H1 (cell line): ENCODE data around the gene WDR13. TPM values are rescaled to one million over a fixed set of nuclear protein-coding genes. Genes with fewer than 3 reads are reported as not detected.

Experiments used
- CTCF ChIA-PET: fragments of 300-600 bp; sonication (Branson Sonifier 250); formaldehyde crosslinking; loops from one replicate; lab custom pipeline; 2021; ENCODE audit not compliant: partially characterized antibody; lab: Charles Lee
- POLR2A ChIA-PET: fragments of 300-600 bp; sonication (Branson Sonifier 250); formaldehyde crosslinking; loops from one replicate; lab custom pipeline; 2021; ENCODE audit warnings: inconsistent platforms; ENCODE audit not compliant: partially characterized antibody; lab: Charles Lee
- DNase-seq, 2 experiments: peaks; one replicate each; pipeline versions ENCODE4 v3.0.0 to v3.0.0-alpha.2; 2010 to 2022; ENCODE audit warnings: low spot score in 2 of 2, low read depth in 1 of 2, mixed read lengths in 1 of 2
- FAIRE-seq: peaks from 2 replicates; lab custom pipeline; 2011; peaks lifted over from hg19 to GRCh38; lab: Jason Lieb, UNC
- H2AFZ ChIP-seq: 2 replicates; pipeline ENCODE4 v1.8.1; 2012; ENCODE audit warnings: low read length, inconsistent platforms
- H2AK5ac ChIP-seq: 2 replicates; pipeline ENCODE4 v1.6.1; 2013; ENCODE audit warnings: low read depth, low read length
- H2BK120ac ChIP-seq: replicated peaks from 2 replicates; pipeline ENCODE3; 2013; ENCODE audit warnings: low read depth, low read length, inconsistent platforms
- H2BK12ac ChIP-seq: 2 replicates; pipeline ENCODE4 v1.6.1; 2013; ENCODE audit warnings: low read depth, low read length
- H2BK15ac ChIP-seq: 2 replicates; pipeline ENCODE4 v1.6.1; 2013; ENCODE audit warnings: low read length
- H2BK20ac ChIP-seq: 2 replicates; pipeline ENCODE4 v1.6.1; 2013; ENCODE audit warnings: low read length
- H2BK5ac ChIP-seq: 2 replicates; pipeline ENCODE4 v1.6.1; 2013; ENCODE audit warnings: low read depth, low read length
- H3K14ac ChIP-seq: 2 replicates; pipeline ENCODE4 v1.6.1; 2013; ENCODE audit warnings: inconsistent platforms; ENCODE audit not compliant: insufficient read length
- H3K18ac ChIP-seq: 2 replicates; pipeline ENCODE4 v1.6.1; 2013; ENCODE audit warnings: low read length; ENCODE audit errors: extremely low read depth
- H3K23ac ChIP-seq: 2 replicates; pipeline ENCODE4 v1.6.1; 2013; ENCODE audit warnings: inconsistent platforms; ENCODE audit not compliant: insufficient read length
- H3K23me2 ChIP-seq: 2 replicates; pipeline ENCODE4 v1.6.1; 2013; ENCODE audit warnings: low read depth, low read length
- H3K27ac ChIP-seq: 2 replicates; pipeline ENCODE4 v1.6.1; 2011; ENCODE audit warnings: low read depth, low read length, inconsistent platforms
- H3K27me3 ChIP-seq, 4 experiments: replicated peaks in 1 of 4; 1 replicate in 1 of 4; 2 replicates in 3 of 4; pipeline versions ENCODE4 v1.6.1 to v1.8.1; 2011 to 2013; ENCODE audit warnings: low read length in 3 of 4, mild to moderate bottlenecking in 3 of 4, inconsistent platforms in 2 of 4, mixed read lengths in 2 of 4, moderate library complexity in 1 of 4; ENCODE audit not compliant: control insufficient read depth in 3 of 4, insufficient read depth in 3 of 4; ENCODE audit errors: extremely low read depth in 1 of 4
- H3K36me3 ChIP-seq, 4 experiments: 2 replicates each; pipeline versions ENCODE4 v1.6.1 to v1.8.1; 2011 to 2013; ENCODE audit warnings: mild to moderate bottlenecking in 4 of 4, low read length in 3 of 4, moderate library complexity in 2 of 4, control low read depth in 1 of 4, inconsistent platforms in 1 of 4; ENCODE audit not compliant: insufficient read depth in 4 of 4, control insufficient read depth in 2 of 4
- H3K4ac ChIP-seq: replicated peaks from 2 replicates; pipeline ENCODE3; 2013; ENCODE audit warnings: low read length, low read depth, mixed read lengths, inconsistent platforms; ENCODE audit not compliant: insufficient read length
- H3K4me1 ChIP-seq, 4 experiments: replicated peaks in 1 of 4; 1 replicate in 1 of 4; 2 replicates in 3 of 4; pipeline versions ENCODE4 v1.6.1 to v1.8.1; 2011 to 2013; ENCODE audit warnings: low read length in 3 of 4, inconsistent platforms in 2 of 4, mixed read lengths in 1 of 4; ENCODE audit not compliant: insufficient read depth in 4 of 4, control insufficient read depth in 3 of 4
- H3K4me2 ChIP-seq, 2 experiments: 2 replicates each; pipeline versions ENCODE4 v1.6.1 to v1.8.1; 2011 to 2013; ENCODE audit warnings: low read depth in 2 of 2, low read length in 2 of 2, control low read depth in 1 of 2, inconsistent platforms in 1 of 2, mild to moderate bottlenecking in 1 of 2; ENCODE audit not compliant: insufficient read depth in 1 of 2
- H3K4me3 ChIP-seq, 4 experiments: fragments of 200-600, 300-600 bp in 1 of 4; sonication (generic), shearing (Covaris generic), sonication (Bioruptor Twin) in 1 of 4; 2 replicates each; pipeline versions ENCODE4 v1.5.1 to v1.8.1; 2011 to 2016; ENCODE audit warnings: low read length in 4 of 4, low read depth in 3 of 4, control low read depth in 2 of 4, inconsistent platforms in 2 of 4, mild to moderate bottlenecking in 2 of 4, mixed read lengths in 1 of 4, moderate library complexity in 1 of 4; ENCODE audit not compliant: insufficient read depth in 2 of 4; ENCODE audit errors: extremely low read depth in 1 of 4
- H3K56ac ChIP-seq: replicated peaks from 2 replicates; pipeline ENCODE3; 2013; ENCODE audit warnings: low read depth, mild to moderate bottlenecking, mixed read lengths, low read length, inconsistent platforms; ENCODE audit not compliant: insufficient read length
- H3K79me1 ChIP-seq: 2 replicates; pipeline ENCODE4 v1.6.1; 2013; ENCODE audit warnings: low read depth, low read length, control low read depth
- H3K79me2 ChIP-seq, 2 experiments: 2 replicates each; pipeline versions ENCODE4 v1.6.1 to v1.8.1; 2012 to 2013; ENCODE audit warnings: low read length in 2 of 2, mild to moderate bottlenecking in 2 of 2, inconsistent platforms in 1 of 2; ENCODE audit not compliant: insufficient read depth in 2 of 2, control insufficient read depth in 1 of 2
- H3K9ac ChIP-seq, 4 experiments: replicated peaks in 1 of 4; 1 replicate in 1 of 4; 2 replicates in 3 of 4; pipeline versions ENCODE4 v1.6.1 to v1.8.1; 2011 to 2013; ENCODE audit warnings: low read depth in 3 of 4, low read length in 3 of 4, control low read depth in 2 of 4, mild to moderate bottlenecking in 2 of 4, moderate library complexity in 2 of 4, inconsistent platforms in 1 of 4; ENCODE audit errors: extremely low read depth in 1 of 4
- H3K9me3 ChIP-seq, 2 experiments: 2 replicates each; pipeline versions ENCODE4 v1.6.1 to v1.8.1; 2012 to 2013; ENCODE audit warnings: mild to moderate bottlenecking in 2 of 2, moderate library complexity in 2 of 2, control low read depth in 1 of 2, inconsistent platforms in 1 of 2, low read depth in 1 of 2, low read length in 1 of 2, mixed read lengths in 1 of 2; ENCODE audit not compliant: insufficient read depth in 2 of 2
- H4K20me1 ChIP-seq, 2 experiments: replicated peaks in 1 of 2; 2 replicates each; pipeline versions ENCODE3 to v1.8.1; 2011 to 2013; ENCODE audit warnings: inconsistent platforms in 2 of 2, low read length in 2 of 2, mild to moderate bottlenecking in 1 of 2; ENCODE audit not compliant: insufficient read depth in 2 of 2, control insufficient read depth in 1 of 2
- H4K5ac ChIP-seq: 2 replicates; pipeline ENCODE4 v1.6.1; 2013; ENCODE audit warnings: low read length, low read depth, mixed read lengths, inconsistent platforms; ENCODE audit not compliant: insufficient read length
- H4K8ac ChIP-seq: 2 replicates; pipeline ENCODE4 v1.8.0; 2013; ENCODE audit warnings: mild to moderate bottlenecking, moderate library complexity, low read length, inconsistent platforms; ENCODE audit not compliant: insufficient read depth; ENCODE audit errors: extremely low read depth
- H4K91ac ChIP-seq: replicated peaks from 2 replicates; pipeline ENCODE3; 2013; ENCODE audit warnings: low read length, mixed read lengths, inconsistent platforms; ENCODE audit not compliant: insufficient read length
- GABPA ChIP-seq: IDR thresholded peaks from 2 replicates; pipeline ENCODE4 v1.6.1; 2011; ENCODE audit warnings: mild to moderate bottlenecking, low read length, moderate library complexity, borderline replicate concordance; ENCODE audit not compliant: insufficient read depth
- POU5F1 ChIP-seq: IDR thresholded peaks from 2 replicates; pipeline ENCODE4 v1.6.1; 2011; ENCODE audit warnings: low read depth, mild to moderate bottlenecking, low read length, moderate library complexity
- RAD21 ChIP-seq, 2 experiments: IDR thresholded peaks in 1 of 2; conservative IDR thresholded peaks in 1 of 2; 2 replicates each; pipeline ENCODE4 v1.6.1; 2011; ENCODE audit warnings: low read depth in 2 of 2, low read length in 2 of 2, improper control_type of control experiment in 1 of 2, inconsistent platforms in 1 of 2, mild to moderate bottlenecking in 1 of 2, moderate library complexity in 1 of 2
- SIN3A ChIP-seq, 2 experiments: IDR thresholded peaks in 1 of 2; conservative IDR thresholded peaks in 1 of 2; 2 replicates each; pipeline ENCODE4 v1.6.1; 2011 to 2012; ENCODE audit warnings: low read length in 2 of 2, improper control_type of control experiment in 1 of 2, low read depth in 1 of 2, mild to moderate bottlenecking in 1 of 2
- WGBS, 2 experiments: shearing (Covaris generic) in 1 of 2; methylation state at CpG; one replicate each; pipeline versions ENCODE4 v1.1.6 to v1.1.7; 2013 to 2015; ENCODE audit warnings: low lambda C conversion rate in 2 of 2, mixed read lengths in 2 of 2, inconsistent platforms in 1 of 2, low coverage in 1 of 2, missing lambda C conversion rate in 1 of 2; ENCODE audit not compliant: insufficient replicate concordance in 2 of 2, insufficient coverage in 1 of 2, insufficient read length in 1 of 2; ENCODE audit errors: extremely low coverage in 1 of 2, missing lambda C conversion rate in 1 of 2; 5-methylcytosine and 5-hydroxymethylcytosine counted together
- polyA plus RNA-seq, 7 experiments: library from polyadenylated mRNA; depleted of rRNA in 3 of 7; stranded (reverse) in 5 of 7; unstranded in 2 of 7; fragments of >200 nt in 5 of 7; fragments of 200-250 nt in 2 of 7; gene quantifications; 1 replicate in 5 of 7; 2 replicates in 1 of 7; 4 replicates in 1 of 7; pipeline versions ENCODE4 v1.2.1 to v1.2.3, GENCODE V29; 2011 to 2013; ENCODE audit warnings: missing spikeins in 2 of 7, mixed read lengths in 2 of 7
- total RNA-seq: library from RNA; stranded (reverse); fragmentation: NEBNext Ultra II Directional; extraction: Animal tissue kit (Norgen Biotek cat#: 25700); gene quantifications from 2 replicates; pipeline ENCODE4 v1.2.1, GENCODE V29; 2021
- TF ChIP-seq, protein P1 (sequence below): IDR thresholded peaks from 2 replicates; pipeline ENCODE4 v1.6.1; 2012; ENCODE audit warnings: low read length, inconsistent platforms

The WDR13 gene
- total and polyA plus RNA-seq, 2 of the 8 experiments (the other 6 are each of a cell fraction or from before 2014, with no cell fraction given) = 19.4 to 46.3 TPM

DNA sequence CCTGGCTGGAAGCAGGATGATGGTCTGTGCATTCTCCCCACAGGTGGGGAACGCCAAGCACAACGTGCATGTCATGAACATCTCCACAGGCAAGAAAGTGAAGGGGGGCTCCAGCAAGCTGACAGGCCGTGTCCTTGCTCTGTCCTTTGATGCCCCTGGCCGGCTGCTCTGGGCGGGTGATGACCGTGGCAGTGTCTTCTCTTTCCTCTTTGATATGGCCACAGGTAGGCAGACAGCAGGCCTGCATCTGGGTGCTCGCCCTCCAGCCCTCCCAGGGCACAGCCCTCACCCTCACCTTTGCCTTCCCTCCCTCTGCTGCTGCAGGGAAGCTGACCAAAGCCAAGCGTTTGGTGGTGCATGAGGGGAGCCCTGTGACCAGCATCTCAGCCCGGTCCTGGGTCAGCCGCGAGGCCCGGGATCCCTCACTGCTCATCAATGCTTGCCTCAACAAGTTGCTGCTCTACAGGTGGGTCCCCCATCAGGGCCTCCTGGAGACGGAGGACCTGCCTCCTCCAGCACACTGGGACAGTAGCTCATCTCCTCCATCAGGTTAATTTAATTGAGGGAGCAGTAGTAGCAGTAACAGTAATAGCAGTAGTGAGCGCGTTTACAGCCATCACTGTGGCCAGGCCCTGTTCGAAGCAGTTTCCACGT, 4.6 kb downstream of the WDR13 start:
- no peaks in the 10 kb centered on the region for H4K20me1 ChIP-seq
- no peak overlapping the region for H3K4me2 ChIP-seq
- no peak overlapping the region for H3K14ac ChIP-seq
- no peak overlapping the region for H2BK15ac ChIP-seq
- peaks cover 0 to 8% (median 3%) of the 10 kb centered on the region in 4 experiments; a peak in 3 of 7 replicates for H3K4me1 ChIP-seq
- peaks cover 0 to 15% (median 3%) of the 10 kb centered on the region in 4 experiments; a peak in 4 of 8 replicates for H3K36me3 ChIP-seq
- peaks cover 2% of the 10 kb centered on the region; the same call in 1 of the 2 replicates for H3K23me2 ChIP-seq
- H3K79me2 ChIP-seq = no peaks in the 10 kb centered on the region
- DNase-seq (no peak), FAIRE-seq (no peak)
- no peaks in the 10 kb centered on the region for H3K79me1 ChIP-seq
- no peak overlapping the region for H3K4me3 ChIP-seq
- H3K9ac ChIP-seq = no peak overlapping the region
- H2BK20ac ChIP-seq = no peak overlapping the region
- no peak overlapping the region for H2BK120ac ChIP-seq
- H2AK5ac ChIP-seq = no peak overlapping the region
- H4K5ac ChIP-seq = no peak overlapping the region
- TF ChIP-seq, protein P1, sequence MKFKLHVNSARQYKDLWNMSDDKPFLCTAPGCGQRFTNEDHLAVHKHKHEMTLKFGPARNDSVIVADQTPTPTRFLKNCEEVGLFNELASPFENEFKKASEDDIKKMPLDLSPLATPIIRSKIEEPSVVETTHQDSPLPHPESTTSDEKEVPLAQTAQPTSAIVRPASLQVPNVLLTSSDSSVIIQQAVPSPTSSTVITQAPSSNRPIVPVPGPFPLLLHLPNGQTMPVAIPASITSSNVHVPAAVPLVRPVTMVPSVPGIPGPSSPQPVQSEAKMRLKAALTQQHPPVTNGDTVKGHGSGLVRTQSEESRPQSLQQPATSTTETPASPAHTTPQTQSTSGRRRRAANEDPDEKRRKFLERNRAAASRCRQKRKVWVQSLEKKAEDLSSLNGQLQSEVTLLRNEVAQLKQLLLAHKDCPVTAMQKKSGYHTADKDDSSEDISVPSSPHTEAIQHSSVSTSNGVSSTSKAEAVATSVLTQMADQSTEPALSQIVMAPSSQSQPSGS = no peak
- TF ChIP-seq GABPA = no peak
- no peak for TF ChIP-seq RAD21 (IDR thresholded peaks at IDR 0.05 in 1 of 2, conservative IDR thresholded peaks at IDR 0.05 in 1 of 2; ENCODE audit: low read depth in 2 of 2, low read length in 2 of 2)
- TF ChIP-seq POU5F1 = no peak
- TF ChIP-seq SIN3A (conservative IDR thresholded peaks at IDR 0.05 in 1 of 2, IDR thresholded peaks at IDR 0.05 in 1 of 2; ENCODE audit: low read depth in 1 of 2, low read length in 2 of 2) = no peak
- no peak overlapping the region for H3K56ac ChIP-seq
- H3K27ac ChIP-seq = no peak overlapping the region
- CTCF ChIA-PET = no interaction called here
- H2BK12ac ChIP-seq = no peak overlapping the region
- H2AFZ ChIP-seq = no peak overlapping the region
- no peak overlapping the region for H2BK5ac ChIP-seq
- H4K91ac ChIP-seq = no peak overlapping the region
- WGBS, 2 experiments = 80% methylated on average over 11 of the region's 17 CpGs; no CpG with 5 or more reads in 1 of the 2 experiments
- no peak overlapping the region for H4K8ac ChIP-seq
- no peaks in the 10 kb centered on the region for H3K9me3 ChIP-seq
- H3K27me3 ChIP-seq = no peaks in the 10 kb centered on the region
- no peak overlapping the region for H3K4ac ChIP-seq
- H3K18ac ChIP-seq = no peak overlapping the region
- POLR2A ChIA-PET = interaction anchor here (1.0 kb wide), 1 partner anchor 27 kb away, joined by 3 read pairs; the partner anchor contains the start of gene RBM3
- H3K23ac ChIP-seq = no peak overlapping the region
